ENCODE measurements around the gene KCNH2. TPM values are rescaled to one million over a fixed set of nuclear protein-coding genes. Genes with fewer than 3 reads are reported as not detected.

KCNH2 gene
- total and polyA plus RNA-seq, 10 of the 15 experiments (the other 5 are each of a cell fraction or from before 2014, with no cell fraction given) = 0.04 to 0.24 (median 0.17) TPM; not detected in 6

GRCh38 chr7:150897502-150898474 lies 80.3 kb downstream of the KCNH2 start:
- H3K79me2 ChIP-seq (ENCODE audit: control insufficient read depth, insufficient read depth, low read length) = no peaks in the 10 kb centered on the region
- no TSS peak for BruUV-seq (replicated peaks)
- no peaks in the 10 kb centered on the region for H3K36me3 ChIP-seq (ENCODE audit: control insufficient read depth in 2 of 2, insufficient read depth in 2 of 2, low read length in 1 of 2)
- ChIA-PET CTCF (interaction anchor here (0.7 to 2.8 kb wide), 41 partner anchors 9 to 551 kb away, joined by 3 to 18 read pairs (median 4); partner anchors contain the start of genes ABCB8 and NOS3), POLR2A (no interaction called here), RAD21 (ENCODE audit: unreplicated experiment) (interaction anchor here (0.6 to 1.0 kb wide), 4 partner anchors 88 to 226 kb away, joined by 3 read pairs; no protein-coding TSS in a partner anchor), SMC1A (ENCODE audit: uncharacterized antibody, unreplicated experiment) (interaction anchor here (0.6 to 1.6 kb wide), 13 partner anchors 9 to 118 kb away, joined by 3 to 12 read pairs (median 3); no protein-coding TSS in a partner anchor)
- H3K27me3 ChIP-seq (replicated peaks in 1 of 2; ENCODE audit: control insufficient read depth in 2 of 2, insufficient read depth in 2 of 2, low read length in 1 of 2) = peaks cover 0 to 6% of the 10 kb centered on the region in 2 experiments; a peak in 2 of 4 replicates
- ATAC-seq (peak; percentile 15; the same call in 1 of the 3 replicates), DNase-seq (ENCODE audit: low read depth, low spot score) (no peak), FAIRE-seq (no peak)
- H3K4me2 ChIP-seq (ENCODE audit: control insufficient read depth, insufficient read depth) = peak overlapping the region; percentile 17
- H3K9ac ChIP-seq (ENCODE audit: control insufficient read depth, insufficient read depth, low read length) = no peak overlapping the region
- peak overlapping the region; percentile 19 for H2AFZ ChIP-seq (ENCODE audit: control insufficient read depth, low read depth, low read length)
- no peaks in the 10 kb centered on the region for H4K20me1 ChIP-seq (ENCODE audit: control insufficient read depth, insufficient read depth)
- no peaks in the 10 kb centered on the region; the same call in 2 of the 3 replicates for H3K9me3 ChIP-seq (replicated peaks; ENCODE audit: control insufficient read depth, insufficient read depth, low read length)
- in situ Hi-C loops (cut with MboI) (no loop called here), intact Hi-C loops (cut with micrococcal nuclease; ENCODE audit: unreplicated experiment) (loop anchor here (1.0 to 2.0 kb wide), 2 partner anchors 91 to 213 kb away; no protein-coding TSS in a partner anchor)
- no peak overlapping the region for H3K4me3 ChIP-seq
- no peak overlapping the region for H3K27ac ChIP-seq (ENCODE audit: control insufficient read depth, insufficient read depth)
- WGBS (ENCODE audit: insufficient coverage, insufficient replicate concordance, low lambda C conversion rate, missing lambda C conversion rate) = 9% methylated on average over 22 of the region's 22 CpGs
- H3K4me1 ChIP-seq (ENCODE audit: control insufficient read depth, insufficient read depth, low read length) = peaks cover 16% of the 10 kb centered on the region
- TF ChIP-seq RUNX3 (IDR thresholded peaks at IDR 0.05; ENCODE audit: low read length) (0 out of 2 replicates have a peak, but pooled peaks have one; percentile 12), POLR2AphosphoS2 (IDR thresholded peaks at IDR 0.05; ENCODE audit: low read depth, low read length) (no peak)

GRCh38 chr7:150896562-150897209 lies 81.4 kb downstream of the KCNH2 start:
- SMC1A ChIA-PET (ENCODE audit: uncharacterized antibody, unreplicated experiment) = no interaction called here
- no peak for FAIRE-seq
- Histone ChIP-seq H3K27me3 (replicated peaks in 1 of 2; ENCODE audit: control insufficient read depth in 2 of 2, insufficient read depth in 2 of 2, low read length in 1 of 2) (peaks cover 0 to 6% of the 10 kb centered on the region in 2 experiments; a peak in 2 of 4 replicates), H3K4me2 (ENCODE audit: control insufficient read depth, insufficient read depth) (0 out of 2 replicates have a peak overlapping the region, but pooled peaks have one; percentile 17), H3K4me1 (ENCODE audit: control insufficient read depth, insufficient read depth, low read length) (peaks cover 16% of the 10 kb centered on the region), H3K4me3 (no peak overlapping the region), H4K20me1 (ENCODE audit: control insufficient read depth, insufficient read depth) (no peaks in the 10 kb centered on the region), H3K36me3 (ENCODE audit: control insufficient read depth in 2 of 2, insufficient read depth in 2 of 2, low read length in 1 of 2) (no peaks in the 10 kb centered on the region), H3K9ac (ENCODE audit: control insufficient read depth, insufficient read depth, low read length) (no peak overlapping the region), H3K79me2 (ENCODE audit: control insufficient read depth, insufficient read depth, low read length) (no peaks in the 10 kb centered on the region), H2AFZ (ENCODE audit: control insufficient read depth, low read depth, low read length) (no peak overlapping the region), H3K9me3 (replicated peaks; ENCODE audit: control insufficient read depth, insufficient read depth, low read length) (no peaks in the 10 kb centered on the region; the same call in 1 of the 3 replicates), H3K27ac (ENCODE audit: control insufficient read depth, insufficient read depth) (no peak overlapping the region)
- no peak for DNase-seq (ENCODE audit: low read depth, low spot score)
- RAD21 ChIA-PET (ENCODE audit: unreplicated experiment) = no interaction called here
- no peak for ATAC-seq
- POLR2A ChIA-PET = no interaction called here
- CTCF ChIA-PET = interaction anchor here (1.2 to 1.9 kb wide), 3 partner anchors 84 to 118 kb away, joined by 3 to 10 read pairs (median 10); no protein-coding TSS in a partner anchor
- BruUV-seq (replicated peaks) = no TSS peak
- in situ Hi-C loops (cut with MboI) = no loop called here
- no peak for TF ChIP-seq MLLT1 (IDR thresholded peaks at IDR 0.05)
- TF ChIP-seq NFXL1 (IDR thresholded peaks at IDR 0.05; ENCODE audit: borderline replicate concordance) = no peak
- TF ChIP-seq DPF2 (IDR thresholded peaks at IDR 0.05) = no peak
- TF ChIP-seq CUX1 (IDR thresholded peaks at IDR 0.05; ENCODE audit: insufficient replicate concordance, low read depth, low read length) = no peak
- WGBS (ENCODE audit: insufficient coverage, insufficient replicate concordance, low lambda C conversion rate, missing lambda C conversion rate) = 21% methylated on average over 10 of the region's 10 CpGs
- intact Hi-C loops (cut with micrococcal nuclease; ENCODE audit: unreplicated experiment) = no loop called here
